HG03108 (cell line): Measurements from ENCODE around the gene DFFA.

Source experiments
- ATAC-seq: cut with Tn5 transposase; IDR thresholded peaks from one replicate; pipeline ENCODE4 v1.9.1; 2021; ENCODE audit warnings: moderate library complexity; ENCODE audit not compliant: unreplicated experiment

The DFFA gene

GRCh38 chr1:10472220-10473144 lies at the start of gene DFFA:
TSS of gene DFFA (minus strand) at chr1:10472529. CDS start at chr1:10472458, 71 bp downstream.
- peak; percentile 77 for ATAC-seq

- no peak for ATAC-seq
These were observed 49.3 kb upstream of the DFFA start for GRCh38 chr1:10521537-10522157.

GRCh38 chr1:10520952-10521351 lies 48.6 kb upstream of the DFFA start:
- ATAC-seq = no peak

- no peak for ATAC-seq
These were observed 48.2 kb upstream of the DFFA start for GRCh38 chr1:10520497-10520896.

GRCh38 chr1:10519016-10519417 lies 46.7 kb upstream of the DFFA start:
- ATAC-seq = no peak

GRCh38 chr1:10517677-10517982 lies 45.3 kb upstream of the DFFA start:
- no peak for ATAC-seq

GRCh38 chr1:10516925-10517676 lies 44.8 kb upstream of the DFFA start:
- ATAC-seq = no peak

- no peak for ATAC-seq
These were observed 43.8 kb upstream of the DFFA start for GRCh38 chr1:10515976-10516750.

- ATAC-seq = no peak
These were observed 43.1 kb upstream of the DFFA start for GRCh38 chr1:10515301-10515975.

GRCh38 chr1:10514490-10515235 lies 42.3 kb upstream of the DFFA start:
- no peak for ATAC-seq

- ATAC-seq = no peak
These were observed 40.9 kb upstream of the DFFA start for GRCh38 chr1:10513199-10513598.

GRCh38 chr1:10511494-10511885 lies 39.2 kb upstream of the DFFA start:
- ATAC-seq = no peak

- peak; percentile 88 for ATAC-seq
These were observed 38.5 kb upstream of the DFFA start for GRCh38 chr1:10510520-10511493.

- no peak for ATAC-seq
These were observed 37.6 kb upstream of the DFFA start for GRCh38 chr1:10509809-10510509.

GRCh38 chr1:10508511-10508951 lies 36.2 kb upstream of the DFFA start:
- no peak for ATAC-seq

- no peak for ATAC-seq
These were observed 35.0 kb upstream of the DFFA start for GRCh38 chr1:10507111-10507879.

- no peak for ATAC-seq
These were observed 34.3 kb upstream of the DFFA start for GRCh38 chr1:10506677-10507047.
